Measurements from ENCODE around the gene EDARADD. TPM values are rescaled to one million over a fixed set of nuclear protein-coding genes. Genes with fewer than 3 reads are reported as not detected.

EDARADD gene
- total and polyA plus RNA-seq, 2 of the 8 experiments (the other 6 are each of a cell fraction or from before 2014, with no cell fraction given) = 3.4 to 6.1 TPM

GRCh38 chr1:236494082-236494481 is 100.0 kb downstream of the EDARADD start (continued):
- TF ChIP-seq CHD7 (IDR thresholded peaks at IDR 0.05; ENCODE audit: insufficient replicate concordance, low read length) (no peak), SIX5 (IDR thresholded peaks at IDR 0.05; ENCODE audit: low read depth, low read length) (no peak), ATF2 (IDR thresholded peaks at IDR 0.05; ENCODE audit: low read length) (no peak), USF2 (IDR thresholded peaks at IDR 0.05; ENCODE audit: low read length) (no peak)
